Embryonic facial prominence (tissue), 1 donor: ENCODE measurements around the gene ZNF799.
"Not testable (repeated sequence)": the region's sequence is repeated elsewhere in the genome, so short reads cannot be mapped to it uniquely, and the experiment has no call there.

Experiments used
- DNase-seq: peaks from one replicate; pipeline ENCODE4 v3.0.0-alpha.2; 2016; ENCODE audit errors: extremely low spot score

Gene ZNF799

GRCh38 chr19:12364391-12365235 lies 36.5 kb downstream of the ZNF799 start:
- DNase-seq, result no peak

DNA sequence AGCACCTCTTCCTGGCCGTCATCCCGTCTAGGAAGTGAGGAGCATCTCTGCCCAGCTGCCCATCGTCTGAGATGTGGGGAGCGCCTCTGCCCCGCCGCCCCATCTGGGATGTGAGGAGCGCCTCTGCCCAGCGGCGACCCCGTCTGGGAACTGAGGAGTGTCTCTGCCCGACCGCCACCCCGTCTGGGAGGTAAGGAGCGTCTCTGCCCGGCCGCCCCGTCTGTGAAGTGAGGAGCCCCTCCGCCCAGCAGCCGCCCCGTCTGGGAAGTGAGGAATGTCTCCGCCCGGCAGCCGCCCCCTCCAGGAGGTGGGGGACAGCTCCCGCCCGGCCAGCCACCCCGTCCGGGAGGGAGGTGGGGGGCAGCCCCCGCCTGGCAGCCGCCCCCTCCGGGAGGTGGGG lies 38.8 kb downstream of the ZNF799 start:
- not testable (repeated sequence) for DNase-seq

- DNase-seq, result no peak
Measured at GRCh38 chr19:12353375-12353774, 47.7 kb downstream of the ZNF799 start.

DNA sequence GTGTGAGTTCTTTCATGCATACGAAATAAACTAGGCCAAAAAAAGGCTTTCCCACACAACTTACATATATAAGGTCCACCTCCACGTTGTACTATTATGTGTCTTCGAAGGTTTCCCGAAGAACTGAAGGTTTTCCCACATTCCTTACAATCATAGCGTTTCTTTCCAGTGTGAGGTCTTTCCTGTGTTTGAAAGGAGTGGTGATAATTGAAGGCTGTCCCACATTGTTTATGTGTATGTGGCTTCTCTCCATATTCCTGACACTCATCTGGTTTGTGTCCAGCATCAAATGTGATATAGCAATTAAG lies 50.2 kb downstream of the ZNF799 start:
- DNase-seq, result no peak

DNA sequence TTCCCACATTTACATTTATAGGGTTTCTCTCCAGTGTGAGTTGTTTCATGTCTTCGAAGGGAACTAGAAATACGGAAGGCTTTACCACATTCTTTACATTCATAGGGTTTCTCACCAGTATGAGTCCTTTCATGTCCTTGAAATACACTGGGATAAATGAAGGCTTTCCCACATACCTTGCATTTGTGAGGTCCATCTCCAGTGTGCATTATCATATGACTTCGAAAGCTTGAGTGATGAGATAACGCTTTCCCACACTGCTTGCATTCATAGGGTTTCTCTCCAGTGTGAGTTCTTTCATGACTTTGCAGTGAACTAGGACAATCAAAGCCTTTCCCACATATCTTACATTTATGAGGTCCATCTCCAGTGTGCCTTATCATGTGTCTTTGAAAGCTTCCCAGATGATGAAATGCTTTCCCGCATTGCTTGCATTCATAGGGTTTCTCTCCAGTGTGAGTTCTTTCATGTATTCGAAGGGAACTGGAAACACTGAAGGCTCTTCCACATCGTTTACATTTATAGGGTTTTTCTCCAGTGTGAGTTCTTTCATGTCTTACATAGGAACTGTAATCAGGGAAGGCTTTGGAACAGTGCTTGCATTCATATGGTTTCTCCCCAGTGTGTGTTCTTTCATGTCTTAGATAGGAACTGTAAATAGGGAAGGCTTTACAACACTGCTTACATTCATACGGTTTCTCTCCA lies 50.7 kb downstream of the ZNF799 start:
- DNase-seq, result no peak

GRCh38 chr19:12346896-12347295 lies 54.2 kb downstream of the ZNF799 start:
- no peak for DNase-seq

- DNase-seq, result no peak
Measured at GRCh38 chr19:12345197-12345596, 55.9 kb downstream of the ZNF799 start.
